ENCODE results near the gene SDHAF3. TPM values are rescaled to one million over a fixed set of nuclear protein-coding genes. Genes with fewer than 3 reads are reported as not detected.

SDHAF3 gene
- total RNA-seq, 1 experiment from 2014 or later: 25.0 TPM

DNA sequence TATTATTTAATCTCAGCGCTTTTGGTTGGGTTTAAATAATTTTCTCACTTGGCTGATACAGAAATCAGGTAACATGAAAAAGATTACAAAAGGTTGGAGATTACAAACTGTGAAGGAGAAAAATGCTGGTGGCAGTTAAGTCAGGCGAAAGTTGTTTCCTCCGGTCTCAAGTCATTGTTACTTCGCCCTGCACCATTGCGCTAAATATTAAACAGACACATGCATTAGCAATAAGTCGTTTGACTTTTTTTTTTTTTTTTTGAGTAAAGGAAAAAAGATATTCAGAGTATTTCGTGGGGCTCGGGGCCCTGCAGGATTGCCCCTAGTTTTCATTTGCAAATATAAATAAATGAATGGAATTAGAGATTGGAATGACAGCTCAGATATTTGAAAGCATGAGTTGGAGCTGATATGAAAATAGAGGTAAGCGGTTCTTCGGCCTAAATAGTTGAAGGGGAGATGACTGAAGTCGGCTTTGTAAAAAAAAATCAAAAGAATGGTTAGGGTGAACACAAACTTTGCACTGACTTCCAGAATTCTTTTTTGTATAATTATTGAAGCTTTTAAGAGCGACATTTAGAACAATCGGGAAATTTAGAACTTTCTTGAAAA is 914 bp downstream of the SDHAF3 start:
- Histone ChIP-seq H3K36me3 (ENCODE audit: control insufficient read depth in 1 of 2, insufficient read depth in 2 of 2, low read length in 2 of 2) (no peaks in the 10 kb centered on the region), H3K9me2 (ENCODE audit: insufficient read depth) (no peaks in the 10 kb centered on the region), H3K4me3 (replicated peaks in 1 of 2; ENCODE audit: low read depth in 1 of 2, low read length in 2 of 2) (peak overlapping the region; percentile 83 to 85), H3K9me3 (ENCODE audit: control insufficient read depth in 1 of 2, insufficient read depth in 1 of 2, low read depth in 1 of 2, low read length in 2 of 2) (no peaks in the 10 kb centered on the region), H3K27me3 (ENCODE audit: insufficient read depth, low read length) (no peaks in the 10 kb centered on the region), H3K4me1 (ENCODE audit: control insufficient read depth in 1 of 2, insufficient read depth in 2 of 2, low read length in 2 of 2) (peaks cover 2 to 15% of the 10 kb centered on the region in 2 experiments; a peak in 3 of 4 replicates), H3K4me2 (ENCODE audit: low read length) (peak overlapping the region; percentile 75), H3K79me2 (ENCODE audit: insufficient read depth, low read length) (peaks cover 56% of the 10 kb centered on the region), H3K27ac (ENCODE audit: low read depth, low read length) (peak overlapping the region; percentile 56; the same call in 1 of the 2 replicates), H3K9ac (ENCODE audit: low read length) (peak overlapping the region; percentile 90), H2AFZ (ENCODE audit: low read depth, low read length, poor library complexity, severe bottlenecking) (no peak overlapping the region), H4K20me1 (ENCODE audit: insufficient read depth) (no peaks in the 10 kb centered on the region)
- no TSS peak for BruUV-seq (replicated peaks)
- RAD21 ChIA-PET (ENCODE audit: low non-redundant PET in 1 of 2, low total read pairs in 2 of 2, uncharacterized antibody in 2 of 2, unreplicated experiment in 2 of 2): no interaction called here
- CTCF ChIA-PET: no interaction called here
- intact Hi-C loops (cut with micrococcal nuclease): loop anchor here (1.0 kb wide), 1 partner anchor 754 kb away; the partner anchor contains the start of gene ASNS
- DNase-seq (ENCODE audit: low read depth, low spot score) (no peak), ATAC-seq (no peak)
- POLR2A ChIA-PET: interaction anchor here (1.6 kb wide), 1 partner anchor 41 kb away, joined by 3 read pairs; no protein-coding TSS in a partner anchor
- TF ChIP-seq ATF3 (IDR thresholded peaks at IDR 0.05): no peak
- TF ChIP-seq, protein P1, sequence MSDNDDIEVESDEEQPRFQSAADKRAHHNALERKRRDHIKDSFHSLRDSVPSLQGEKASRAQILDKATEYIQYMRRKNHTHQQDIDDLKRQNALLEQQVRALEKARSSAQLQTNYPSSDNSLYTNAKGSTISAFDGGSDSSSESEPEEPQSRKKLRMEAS (IDR thresholded peaks at IDR 0.05): no peak
- TF ChIP-seq, protein P2, sequence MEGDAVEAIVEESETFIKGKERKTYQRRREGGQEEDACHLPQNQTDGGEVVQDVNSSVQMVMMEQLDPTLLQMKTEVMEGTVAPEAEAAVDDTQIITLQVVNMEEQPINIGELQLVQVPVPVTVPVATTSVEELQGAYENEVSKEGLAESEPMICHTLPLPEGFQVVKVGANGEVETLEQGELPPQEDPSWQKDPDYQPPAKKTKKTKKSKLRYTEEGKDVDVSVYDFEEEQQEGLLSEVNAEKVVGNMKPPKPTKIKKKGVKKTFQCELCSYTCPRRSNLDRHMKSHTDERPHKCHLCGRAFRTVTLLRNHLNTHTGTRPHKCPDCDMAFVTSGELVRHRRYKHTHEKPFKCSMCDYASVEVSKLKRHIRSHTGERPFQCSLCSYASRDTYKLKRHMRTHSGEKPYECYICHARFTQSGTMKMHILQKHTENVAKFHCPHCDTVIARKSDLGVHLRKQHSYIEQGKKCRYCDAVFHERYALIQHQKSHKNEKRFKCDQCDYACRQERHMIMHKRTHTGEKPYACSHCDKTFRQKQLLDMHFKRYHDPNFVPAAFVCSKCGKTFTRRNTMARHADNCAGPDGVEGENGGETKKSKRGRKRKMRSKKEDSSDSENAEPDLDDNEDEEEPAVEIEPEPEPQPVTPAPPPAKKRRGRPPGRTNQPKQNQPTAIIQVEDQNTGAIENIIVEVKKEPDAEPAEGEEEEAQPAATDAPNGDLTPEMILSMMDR (IDR thresholded peaks at IDR 0.05 in 2 of 3, conservative IDR thresholded peaks at IDR 0.05 in 1 of 3; ENCODE audit: borderline replicate concordance in 1 of 3, insufficient read depth in 1 of 3, low read depth in 2 of 3, low read length in 2 of 3): no peak
- TF ChIP-seq TCF7L2 (IDR thresholded peaks at IDR 0.05; ENCODE audit: borderline replicate concordance, extremely low read depth, insufficient read depth, insufficient read length): no peak
- no peak for TF ChIP-seq YY1 (IDR thresholded peaks at IDR 0.05; ENCODE audit: extremely low read depth, insufficient replicate concordance, low read depth, low read length)
- TF ChIP-seq EZH2phosphoT487 (IDR thresholded peaks at IDR 0.05; ENCODE audit: borderline replicate concordance): no peak
- TF ChIP-seq SRF (IDR thresholded peaks at IDR 0.05; ENCODE audit: low read depth): no peak
- no peak for TF ChIP-seq CEBPB (IDR thresholded peaks at IDR 0.05; ENCODE audit: low read depth)
- TF ChIP-seq SP1 (IDR thresholded peaks at IDR 0.05; ENCODE audit: low read depth): no peak
- no peak for TF ChIP-seq ZNF274 (IDR thresholded peaks at IDR 0.05; ENCODE audit: low read depth, low read length)
- no peak for TF ChIP-seq POLR2A (IDR thresholded peaks at IDR 0.05; ENCODE audit: borderline replicate concordance, extremely low read depth, insufficient read depth, insufficient read length)
- no peak for TF ChIP-seq EGR1 (IDR thresholded peaks at IDR 0.05; ENCODE audit: low read depth)
- TF ChIP-seq ZFX (IDR thresholded peaks at IDR 0.05): no peak
- no peak for TF ChIP-seq SIN3A (IDR thresholded peaks at IDR 0.05; ENCODE audit: low read depth)
- TF ChIP-seq FOSL1 (IDR thresholded peaks at IDR 0.05; ENCODE audit: low read depth): no peak
- TF ChIP-seq JUND (IDR thresholded peaks at IDR 0.05): no peak
- no peak for TF ChIP-seq POLR2AphosphoS5 (IDR thresholded peaks at IDR 0.05; ENCODE audit: low read depth, low read length)
- no peak for TF ChIP-seq ZBTB33 (IDR thresholded peaks at IDR 0.05; ENCODE audit: extremely low read depth, insufficient replicate concordance, low read length)
- no peak for TF ChIP-seq ELF1 (IDR thresholded peaks at IDR 0.05; ENCODE audit: borderline replicate concordance, low read depth)

Measured in HCT116 (cell line).